Measurements from ENCODE around the gene AGXT.

DNA sequence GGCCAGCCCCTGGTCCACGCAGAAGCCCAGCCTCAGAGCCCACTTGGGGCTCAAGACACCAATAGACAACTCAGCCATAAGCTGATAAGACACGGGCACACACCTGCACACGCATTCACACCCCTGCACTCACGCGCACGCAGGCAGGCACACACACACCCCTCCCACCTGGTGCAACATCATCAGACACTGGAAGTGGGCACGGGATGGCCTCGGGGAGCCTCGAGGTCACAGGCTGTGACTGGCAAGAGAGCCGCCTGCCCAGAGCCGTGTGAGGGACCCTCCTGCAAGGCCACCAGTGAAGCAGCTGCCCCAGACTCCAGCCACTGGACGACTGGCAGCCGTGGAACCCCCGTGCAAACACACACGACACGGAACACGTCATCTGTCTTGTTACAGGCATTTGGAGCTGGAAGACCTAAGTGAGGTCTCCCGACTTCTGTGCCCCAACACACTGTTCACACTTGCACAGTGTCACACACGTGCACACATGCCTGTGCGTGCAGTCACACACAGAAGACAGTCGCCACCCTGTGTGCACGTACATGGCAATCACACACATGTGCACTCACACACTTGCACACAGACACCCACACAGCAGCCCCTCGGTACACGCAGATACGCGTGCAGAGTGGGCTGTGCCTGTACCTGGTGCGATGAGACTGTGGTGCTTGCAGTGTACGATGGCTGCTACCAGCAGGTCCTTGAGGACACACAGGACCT lies 26.4 kb downstream of the AGXT start:
- TF ChIP-seq, protein P1, sequence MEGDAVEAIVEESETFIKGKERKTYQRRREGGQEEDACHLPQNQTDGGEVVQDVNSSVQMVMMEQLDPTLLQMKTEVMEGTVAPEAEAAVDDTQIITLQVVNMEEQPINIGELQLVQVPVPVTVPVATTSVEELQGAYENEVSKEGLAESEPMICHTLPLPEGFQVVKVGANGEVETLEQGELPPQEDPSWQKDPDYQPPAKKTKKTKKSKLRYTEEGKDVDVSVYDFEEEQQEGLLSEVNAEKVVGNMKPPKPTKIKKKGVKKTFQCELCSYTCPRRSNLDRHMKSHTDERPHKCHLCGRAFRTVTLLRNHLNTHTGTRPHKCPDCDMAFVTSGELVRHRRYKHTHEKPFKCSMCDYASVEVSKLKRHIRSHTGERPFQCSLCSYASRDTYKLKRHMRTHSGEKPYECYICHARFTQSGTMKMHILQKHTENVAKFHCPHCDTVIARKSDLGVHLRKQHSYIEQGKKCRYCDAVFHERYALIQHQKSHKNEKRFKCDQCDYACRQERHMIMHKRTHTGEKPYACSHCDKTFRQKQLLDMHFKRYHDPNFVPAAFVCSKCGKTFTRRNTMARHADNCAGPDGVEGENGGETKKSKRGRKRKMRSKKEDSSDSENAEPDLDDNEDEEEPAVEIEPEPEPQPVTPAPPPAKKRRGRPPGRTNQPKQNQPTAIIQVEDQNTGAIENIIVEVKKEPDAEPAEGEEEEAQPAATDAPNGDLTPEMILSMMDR (IDR thresholded peaks at IDR 0.05) = no peak
- TF ChIP-seq POLR2A (IDR thresholded peaks at IDR 0.05) (no peak), POLR2AphosphoS5 (IDR thresholded peaks at IDR 0.05) (no peak)
